HepG2 (cell line): ENCODE measurements around the gene L3MBTL1. TPM values are rescaled to one million over a fixed set of nuclear protein-coding genes. Genes with fewer than 3 reads are reported as not detected.
A peak's percentile ranks its signal among the peaks of the same experiment; 100 is the strongest.

Experiments
- FOSL1 ChIP-seq: sonication (generic); formaldehyde crosslinking; IDR thresholded peaks from 2 replicates; pipeline ENCODE4 v1.9.0; 2021; ENCODE audit warnings: missing genetic modification reagents, borderline replicate concordance
- GTF3A ChIP-seq: sonication (generic); formaldehyde crosslinking; conservative IDR thresholded peaks from 2 replicates; pipeline ENCODE4 v1.4.0; 2020; ENCODE audit warnings: mild to moderate bottlenecking, missing genetic modification reagents
- HES4 ChIP-seq: sonication (generic); formaldehyde crosslinking; IDR thresholded peaks from 2 replicates; pipeline ENCODE4 v1.9.0; 2021; ENCODE audit warnings: mild to moderate bottlenecking, missing genetic modification reagents, borderline replicate concordance
- KAT2B ChIP-seq: fragments of 150-350 bp; IDR thresholded peaks from 2 replicates; pipeline ENCODE4 v1.6.1; 2014; ENCODE audit warnings: low read depth, low read length, borderline replicate concordance
- KAT7 ChIP-seq: IDR thresholded peaks from 2 replicates; pipeline ENCODE4 v1.6.1; 2018; ENCODE audit warnings: borderline replicate concordance, missing compliant biosample characterization
- KAT8 ChIP-seq: IDR thresholded peaks from 2 replicates; pipeline ENCODE4 v1.6.1; 2016; ENCODE audit warnings: missing genetic modification reagents, missing compliant biosample characterization
- KLF11 ChIP-seq: IDR thresholded peaks from 2 replicates; pipeline ENCODE4 v1.6.1; 2016; ENCODE audit warnings: missing compliant biosample characterization
- MIER3 ChIP-seq: IDR thresholded peaks from 2 replicates; pipeline ENCODE4 v1.6.1; 2016; ENCODE audit warnings: missing compliant biosample characterization, borderline replicate concordance
- MYC ChIP-seq: sonication (generic); formaldehyde crosslinking; IDR thresholded peaks from 2 replicates; pipeline ENCODE4 v1.9.0; 2021; ENCODE audit warnings: missing genetic modification reagents, borderline replicate concordance
- NCOA5 ChIP-seq: sonication (generic); formaldehyde crosslinking; IDR thresholded peaks from 2 replicates; pipeline ENCODE4 v1.4.0; 2020; ENCODE audit warnings: missing genetic modification reagents
- SETDB1 ChIP-seq: sonication (generic); formaldehyde crosslinking; IDR thresholded peaks from 2 replicates; pipeline ENCODE4 v1.5.1; 2020; ENCODE audit warnings: missing genetic modification reagents, mild to moderate bottlenecking, borderline replicate concordance
- SP1 ChIP-seq, 2 experiments: fragments of 450-650 bp in 1 of 2; sonication (generic) in 1 of 2; formaldehyde crosslinking in 1 of 2; IDR thresholded peaks; 2 replicates each; pipeline versions ENCODE4 v1.4.0 to v1.6.1; 2016 to 2020; ENCODE audit warnings: missing genetic modification reagents in 1 of 2
- TMF1 ChIP-seq: sonication (generic); formaldehyde crosslinking; IDR thresholded peaks from 2 replicates; pipeline ENCODE4 v1.8.1; 2022; ENCODE audit warnings: low read depth, missing genetic modification reagents
- YEATS4 ChIP-seq: sonication (generic); formaldehyde crosslinking; IDR thresholded peaks from 2 replicates; pipeline ENCODE4 v1.4.0; 2020; ENCODE audit warnings: missing genetic modification reagents, borderline replicate concordance
- ZEB1 ChIP-seq: IDR thresholded peaks from 2 replicates; pipeline ENCODE4 v1.6.1; 2012; ENCODE audit warnings: mild to moderate bottlenecking, low read depth, inconsistent platforms; ENCODE audit not compliant: insufficient replicate concordance
- ZFP1 ChIP-seq: IDR thresholded peaks from 2 replicates; pipeline ENCODE4 v1.6.1; 2016
- ZKSCAN1 ChIP-seq: fragments of 150-350 bp; IDR thresholded peaks from 2 replicates; pipeline ENCODE4 v1.6.1; 2014; ENCODE audit warnings: low read length
- ZMYM2 ChIP-seq: sonication (generic); formaldehyde crosslinking; IDR thresholded peaks from 2 replicates; pipeline ENCODE4 v1.8.0; 2022; ENCODE audit warnings: mild to moderate bottlenecking, missing genetic modification reagents
- ZNF17 ChIP-seq: sonication (generic); formaldehyde crosslinking; IDR thresholded peaks from 2 replicates; pipeline ENCODE4 v1.5.0; 2020; ENCODE audit warnings: mild to moderate bottlenecking, missing genetic modification reagents
- ZNF230 ChIP-seq: sonication (generic); formaldehyde crosslinking; IDR thresholded peaks from 2 replicates; pipeline ENCODE4 v1.4.0; 2020; ENCODE audit warnings: mild to moderate bottlenecking, missing genetic modification reagents
- ZNF3 ChIP-seq: IDR thresholded peaks from 2 replicates; pipeline ENCODE4 v1.7.0; 2017; ENCODE audit warnings: inconsistent platforms
- ZNF367 ChIP-seq: sonication (generic); formaldehyde crosslinking; IDR thresholded peaks from 2 replicates; pipeline ENCODE4 v1.4.0; 2020; ENCODE audit warnings: missing genetic modification reagents, borderline replicate concordance
- ZNF570 ChIP-seq: sonication (generic); formaldehyde crosslinking; IDR thresholded peaks from 2 replicates; pipeline ENCODE4 v1.4.0; 2020; ENCODE audit warnings: mild to moderate bottlenecking, missing genetic modification reagents, borderline replicate concordance
- ZNF652 ChIP-seq: IDR thresholded peaks from 2 replicates; pipeline ENCODE4 v1.6.1; 2016; ENCODE audit warnings: low read depth, borderline replicate concordance
- ZNF670 ChIP-seq: sonication (generic); formaldehyde crosslinking; IDR thresholded peaks from 2 replicates; pipeline ENCODE4 v1.8.0; 2022; ENCODE audit warnings: mild to moderate bottlenecking, missing genetic modification reagents, borderline replicate concordance
- ZNF724P ChIP-seq: sonication (generic); formaldehyde crosslinking; IDR thresholded peaks from 2 replicates; pipeline ENCODE4 v1.8.0; 2022; ENCODE audit warnings: missing genetic modification reagents, borderline replicate concordance
- ZNF772 ChIP-seq: sonication (generic); formaldehyde crosslinking; IDR thresholded peaks from 2 replicates; pipeline ENCODE4 v1.5.0; 2020; ENCODE audit warnings: mild to moderate bottlenecking, missing genetic modification reagents
- ZNF792 ChIP-seq: IDR thresholded peaks from 2 replicates; pipeline ENCODE4 v1.6.1; 2016
- ZSCAN21 ChIP-seq: sonication (generic); formaldehyde crosslinking; IDR thresholded peaks from 2 replicates; pipeline ENCODE4 v1.8.0; 2022; ENCODE audit warnings: mild to moderate bottlenecking, missing genetic modification reagents, moderate library complexity, borderline replicate concordance
- polyA plus RNA-seq, 8 experiments: library from polyadenylated mRNA; depleted of rRNA in 3 of 8; stranded (reverse) in 7 of 8; unstranded in 1 of 8; fragments of >200 nt; fragmentation: Illumina TruSeq in 4 of 8; extraction: Trizol in 4 of 8; gene quantifications; 2 replicates each; pipeline versions ENCODE4 v1.2.1 to v1.2.3, GENCODE V29; 2011 to 2016; ENCODE audit warnings: low read depth in 4 of 8, missing spikeins in 1 of 8, mixed read lengths in 1 of 8; ENCODE audit not compliant: insufficient read depth in 1 of 8
- total RNA-seq, 5 experiments: library from RNA; depleted of rRNA; stranded (reverse); fragments of >200 nt; fragmentation: Illumina TruSeq; extraction: Trizol; gene quantifications; 2 replicates each; pipeline ENCODE4 v1.2.3, GENCODE V29; 2016; ENCODE audit warnings: low read depth in 1 of 5
- TF ChIP-seq, protein P1 (sequence below): sonication (generic); formaldehyde crosslinking; IDR thresholded peaks from 2 replicates; pipeline ENCODE4 v1.9.0; 2021; ENCODE audit warnings: missing genetic modification reagents, borderline replicate concordance

Gene L3MBTL1
- total and polyA plus RNA-seq, 2 of the 13 experiments (the other 11 are each of a cell fraction or from before 2014, with no cell fraction given), result 9.0 to 17.8 TPM

DNA sequence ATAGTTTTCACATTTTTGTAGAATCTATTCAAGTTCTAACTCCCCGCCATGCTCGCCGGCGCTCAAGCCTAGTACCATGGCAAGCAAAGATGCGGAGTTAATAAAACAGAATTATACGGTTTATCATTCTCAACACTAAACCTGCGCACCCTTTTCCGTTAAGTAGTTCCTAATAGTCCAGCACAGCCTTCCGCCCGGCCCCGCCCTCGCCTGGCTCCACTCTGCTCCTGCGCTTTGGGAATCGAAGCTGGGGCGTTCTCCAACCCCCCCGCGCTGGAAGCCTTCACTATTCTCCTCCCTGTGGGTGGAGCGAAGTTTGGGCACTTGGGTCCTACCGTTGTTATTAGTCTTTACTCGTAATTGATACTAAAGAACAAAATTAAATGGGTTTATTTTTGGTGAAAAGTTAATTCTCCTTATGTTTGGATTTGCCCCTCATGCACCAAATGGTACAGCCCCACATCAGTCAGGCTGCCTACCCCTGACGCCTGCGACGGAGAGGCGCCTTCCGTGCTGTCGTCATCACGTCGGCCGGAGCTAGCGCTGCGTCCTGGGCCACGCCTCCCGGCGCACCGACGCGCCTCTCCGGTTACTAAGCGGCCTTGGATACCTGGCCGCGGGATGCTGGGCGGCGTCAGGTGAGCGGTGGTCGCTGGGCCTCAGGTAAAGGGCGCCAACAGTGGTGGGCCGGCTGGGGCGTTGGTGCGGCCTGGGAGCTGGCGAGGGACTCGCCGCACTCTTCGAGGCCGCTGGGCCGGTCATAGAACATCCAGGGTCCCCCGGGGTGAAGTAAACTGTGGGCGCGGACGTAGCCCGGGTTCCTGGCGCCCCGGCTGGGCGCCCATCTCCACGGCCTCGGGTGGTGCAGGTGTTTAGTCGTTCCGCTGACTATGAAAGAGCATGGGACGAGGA is 83.2 kb downstream of the L3MBTL1 start, which contains the start of gene IFT52 (continued):
- TF ChIP-seq ZKSCAN1 (no peak), YEATS4 (peak; percentile 89), ZNF3 (CRISPR knock-in tag) (no peak), KAT8 (peak; percentile 95), ZNF652 (CRISPR knock-in tag) (no peak; the same call in 1 of the 2 replicates), ZSCAN21 (CRISPR knock-in tag) (peak; percentile 42; the same call in 1 of the 2 replicates), ZNF772 (CRISPR knock-in tag) (peak; percentile 52), ZNF570 (CRISPR knock-in tag) (0 out of 2 replicates have a peak, but pooled peaks have one; percentile 55), KAT7 (CRISPR knock-in tag) (no peak), ZMYM2 (CRISPR knock-in tag) (no peak), ZNF17 (no peak), ZNF230 (CRISPR knock-in tag) (peak; percentile 93), ZNF670 (CRISPR knock-in tag) (peak; percentile 98), HES4 (CRISPR knock-in tag) (0 out of 2 replicates have a peak, but pooled peaks have one; percentile 37), KLF11 (CRISPR knock-in tag) (peak; percentile 91), ZNF724P (CRISPR knock-in tag) (peak; percentile 73), TMF1 (CRISPR knock-in tag) (0 out of 2 replicates have a peak, but pooled peaks have one; percentile 21), MYC (CRISPR knock-in tag) (peak; percentile 72), SETDB1 (CRISPR knock-in tag) (no peak), ZNF792 (CRISPR knock-in tag) (peak; percentile 77), KAT2B (no peak), ZEB1 (peak; percentile 99), NCOA5 (no peak), ZNF367 (peak; percentile 61; the same call in 1 of the 2 replicates), GTF3A (0 out of 2 replicates have a peak, but pooled peaks have one; percentile 73), MIER3 (CRISPR knock-in tag) (peak; percentile 78; the same call in 1 of the 2 replicates), FOSL1 (CRISPR knock-in tag) (0 out of 2 replicates have a peak, but pooled peaks have one; percentile 35), SP1 (IDR thresholded peaks at IDR 0.05) (no peak), SP1 (CRISPR knock-in tag; IDR thresholded peaks at IDR 0.05) (peak; percentile 95), ZFP1 (CRISPR knock-in tag) (peak; percentile 31)
- TF ChIP-seq, protein P1, sequence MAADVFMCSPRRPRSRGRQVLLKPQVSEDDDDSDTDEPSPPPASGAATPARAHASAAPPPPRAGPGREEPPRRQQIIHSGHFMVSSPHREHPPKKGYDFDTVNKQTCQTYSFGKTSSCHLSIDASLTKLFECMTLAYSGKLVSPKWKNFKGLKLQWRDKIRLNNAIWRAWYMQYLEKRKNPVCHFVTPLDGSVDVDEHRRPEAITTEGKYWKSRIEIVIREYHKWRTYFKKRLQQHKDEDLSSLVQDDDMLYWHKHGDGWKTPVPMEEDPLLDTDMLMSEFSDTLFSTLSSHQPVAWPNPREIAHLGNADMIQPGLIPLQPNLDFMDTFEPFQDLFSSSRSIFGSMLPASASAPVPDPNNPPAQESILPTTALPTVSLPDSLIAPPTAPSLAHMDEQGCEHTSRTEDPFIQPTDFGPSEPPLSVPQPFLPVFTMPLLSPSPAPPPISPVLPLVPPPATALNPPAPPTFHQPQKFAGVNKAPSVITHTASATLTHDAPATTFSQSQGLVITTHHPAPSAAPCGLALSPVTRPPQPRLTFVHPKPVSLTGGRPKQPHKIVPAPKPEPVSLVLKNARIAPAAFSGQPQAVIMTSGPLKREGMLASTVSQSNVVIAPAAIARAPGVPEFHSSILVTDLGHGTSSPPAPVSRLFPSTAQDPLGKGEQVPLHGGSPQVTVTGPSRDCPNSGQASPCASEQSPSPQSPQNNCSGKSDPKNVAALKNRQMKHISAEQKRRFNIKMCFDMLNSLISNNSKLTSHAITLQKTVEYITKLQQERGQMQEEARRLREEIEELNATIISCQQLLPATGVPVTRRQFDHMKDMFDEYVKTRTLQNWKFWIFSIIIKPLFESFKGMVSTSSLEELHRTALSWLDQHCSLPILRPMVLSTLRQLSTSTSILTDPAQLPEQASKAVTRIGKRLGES (CRISPR knock-in tag), result peak; percentile 20; the same call in 1 of the 2 replicates
